GM12878 (cell line): ENCODE measurements around the gene PRICKLE3. TPM values are rescaled to one million over a fixed set of nuclear protein-coding genes. Genes with fewer than 3 reads are reported as not detected.

Experiments used
- ATAC-seq: fragments of 200-7000 bp; cut with Tn5 transposase; 3 replicates; pipeline ENCODE4 v1.9.1; 2020; ENCODE audit warnings: mild to moderate bottlenecking, moderate library complexity
- BruUV-seq: library from RNA; stranded (reverse); fragments of 400-500 nt; replicated peaks from 2 replicates; lab custom pipeline; 2021; lab: Mats Ljungman, UMichigan
- CTCF ChIA-PET: fragments of 300-600 bp; sonication (Branson Sonifier 250); formaldehyde crosslinking; extraction: SDS; loops from one replicate; lab custom pipeline; 2021; ENCODE audit warnings: inconsistent platforms; lab: Yijun Ruan, JAX
- POLR2A ChIA-PET: fragments of 350-600 bp; formaldehyde crosslinking; extraction: SDS; loops from one replicate; lab custom pipeline; 2021; ENCODE audit warnings: inconsistent platforms; lab: Charles Lee
- RAD21 ChIA-PET: fragments of 300-600 bp; sonication (Branson Sonifier 250); formaldehyde crosslinking; loops from one replicate; lab custom pipeline; 2023; ENCODE audit warnings: antibody characterized with exemption; ENCODE audit not compliant: unreplicated experiment; lab: Charles Lee
- SMC1A ChIA-PET: fragments of 300-600 bp; sonication (Branson Sonifier 250); formaldehyde crosslinking; loops from one replicate; lab custom pipeline; 2023; ENCODE audit not compliant: unreplicated experiment, uncharacterized antibody; lab: Charles Lee
- DNase-seq: peaks from one replicate; pipeline ENCODE4 v3.0.0-alpha.2; 2011; ENCODE audit warnings: low read depth, low spot score
- FAIRE-seq: peaks from 3 replicates; lab custom pipeline; 2011; peaks lifted over from hg19 to GRCh38; lab: Jason Lieb, UNC
- H2AFZ ChIP-seq: 2 replicates; pipeline ENCODE4 v1.6.0; 2011; ENCODE audit warnings: low read depth, low read length, control low read depth; ENCODE audit not compliant: control insufficient read depth
- H3K27ac ChIP-seq: 2 replicates; pipeline ENCODE4 v1.5.1; 2011; ENCODE audit warnings: control low read depth; ENCODE audit not compliant: control insufficient read depth, insufficient read depth
- H3K27me3 ChIP-seq, 2 experiments: replicated peaks in 1 of 2; 2 replicates each; pipeline versions ENCODE4 v1.6.0 to v1.6.1; 2011; ENCODE audit warnings: low read length in 1 of 2; ENCODE audit not compliant: control insufficient read depth in 2 of 2, insufficient read depth in 2 of 2
- H3K36me3 ChIP-seq, 2 experiments: 2 replicates each; pipeline ENCODE4 v1.5.1; 2011; ENCODE audit warnings: low read length in 1 of 2; ENCODE audit not compliant: control insufficient read depth in 2 of 2, insufficient read depth in 2 of 2
- H3K4me1 ChIP-seq: 2 replicates; pipeline ENCODE4 v1.6.1; 2011; ENCODE audit warnings: mild to moderate bottlenecking, low read length, moderate library complexity, mixed read lengths; ENCODE audit not compliant: control insufficient read depth, insufficient read depth
- H3K4me2 ChIP-seq: 2 replicates; pipeline ENCODE4 v1.6.0; 2011; ENCODE audit warnings: control low read depth; ENCODE audit not compliant: control insufficient read depth, insufficient read depth
- H3K4me3 ChIP-seq: fragments of 200-600 bp; sonication (generic); 2 replicates; pipeline ENCODE4 v1.5.1; 2016
- H3K79me2 ChIP-seq: 2 replicates; pipeline ENCODE4 v1.6.0; 2011; ENCODE audit warnings: low read length; ENCODE audit not compliant: control insufficient read depth, insufficient read depth
- H3K9ac ChIP-seq: 2 replicates; pipeline ENCODE4 v1.8.0; 2011; ENCODE audit warnings: low read length, control low read depth, mixed read lengths; ENCODE audit not compliant: control insufficient read depth, insufficient read depth
- H3K9me3 ChIP-seq: replicated peaks from 3 replicates; pipeline ENCODE4 v1.5.1; 2011; ENCODE audit warnings: mild to moderate bottlenecking, low read length; ENCODE audit not compliant: control insufficient read depth, insufficient read depth
- H4K20me1 ChIP-seq: 2 replicates; pipeline ENCODE4 v1.6.0; 2011; ENCODE audit not compliant: control insufficient read depth, insufficient read depth
- EP300 ChIP-seq, 2 experiments: fragments of 150-350 bp in 1 of 2; IDR thresholded peaks; 2 replicates each; pipeline ENCODE4 v1.6.1; 2011 to 2012; ENCODE audit warnings: low read depth in 2 of 2, low read length in 2 of 2, borderline replicate concordance in 1 of 2, improper control_type of control experiment in 1 of 2, inconsistent platforms in 1 of 2; ENCODE audit not compliant: control insufficient read depth in 1 of 2
- HCFC1 ChIP-seq: fragments of 150-350 bp; IDR thresholded peaks from 2 replicates; pipeline ENCODE4 v1.6.1; 2014; ENCODE audit warnings: low read length
- HDAC2 ChIP-seq: fragments of 200-600 bp; sonication (generic); IDR thresholded peaks from 2 replicates; pipeline ENCODE4 v1.6.1; 2017
- HDAC6 ChIP-seq: fragments of 200-600 bp; sonication (generic); IDR thresholded peaks from one replicate; pipeline ENCODE4 v1.8.0; 2017; ENCODE audit warnings: antibody characterized with exemption; ENCODE audit not compliant: unreplicated experiment
- NFXL1 ChIP-seq: fragments of 450-650 bp; IDR thresholded peaks from 2 replicates; pipeline ENCODE4 v1.6.1; 2017; ENCODE audit warnings: antibody characterized with exemption, mild to moderate bottlenecking, borderline replicate concordance
- POLR2AphosphoS2 ChIP-seq: IDR thresholded peaks from 2 replicates; pipeline ENCODE4 v1.6.1; 2011; ENCODE audit warnings: low read depth, mild to moderate bottlenecking, low read length, improper control_type of control experiment, moderate library complexity
- RFX5 ChIP-seq: IDR thresholded peaks from 2 replicates; pipeline ENCODE4 v1.6.1; 2011; ENCODE audit warnings: low read depth, low read length, improper control_type of control experiment
- SMAD1 ChIP-seq: fragments of 450-650 bp; IDR thresholded peaks from 2 replicates; pipeline ENCODE4 v1.6.1; 2018; ENCODE audit warnings: mild to moderate bottlenecking, low read depth; ENCODE audit not compliant: partially characterized antibody
- WRNIP1 ChIP-seq: IDR thresholded peaks from 2 replicates; pipeline ENCODE4 v1.6.1; 2011; ENCODE audit warnings: low read depth, low read length, improper control_type of control experiment, borderline replicate concordance
- YY1 ChIP-seq: IDR thresholded peaks from 2 replicates; pipeline ENCODE4 v1.6.1; 2011; ENCODE audit warnings: low read depth, mild to moderate bottlenecking, low read length
- WGBS: methylation state at CpG from one replicate; pipeline ENCODE4 v1.1.6; 2016; ENCODE audit warnings: low lambda C conversion rate; ENCODE audit not compliant: insufficient replicate concordance, insufficient coverage; ENCODE audit errors: missing lambda C conversion rate; 5-methylcytosine and 5-hydroxymethylcytosine counted together
- in situ Hi-C: fragments of 300-500 bp; cut with MboI; formaldehyde crosslinking; loops from 9 replicates; pipeline ENCODE4 v1.14.3; 2018; ENCODE audit warnings: mixed read lengths
- intact Hi-C: fragments of 100-400 bp; cut with micrococcal nuclease; formaldehyde crosslinking; loops from one replicate; pipeline ENCODE4 v1.14.2; 2022; ENCODE audit not compliant: unreplicated experiment
- polyA plus RNA-seq, 11 experiments: library from polyadenylated mRNA; depleted of rRNA in 4 of 11; unstranded in 6 of 11; stranded (reverse) in 5 of 11; fragments of >200 nt; fragmentation: Nextera tagmentation in 4 of 11; fragmentation: Illumina TruSeq in 1 of 11; extraction: Ambion mirVana in 4 of 11; extraction: Trizol in 1 of 11; gene quantifications; 1 replicate in 1 of 11; 2 replicates in 10 of 11; pipeline versions ENCODE4 v1.2.1 to v1.2.3, GENCODE V29; 2011 to 2016; ENCODE audit warnings: inconsistent platforms in 2 of 11, missing spikeins in 2 of 11, low read depth in 1 of 11
- total RNA-seq, 4 experiments: library from RNA; depleted of rRNA in 3 of 4; stranded (reverse); fragments of >200 nt in 3 of 4; fragmentation: Illumina TruSeq in 1 of 4; extraction: Trizol in 1 of 4; gene quantifications; 2 replicates each; pipeline versions ENCODE4 v1.2.1 to v1.2.3, GENCODE V29; 2013 to 2021
- TF ChIP-seq, protein P1 (sequence below): fragments of 450-650 bp; IDR thresholded peaks from 2 replicates; pipeline ENCODE4 v1.6.1; 2017; ENCODE audit warnings: low read depth, mild to moderate bottlenecking, moderate library complexity
- TF ChIP-seq, protein P2 (sequence below): IDR thresholded peaks from 2 replicates; pipeline ENCODE4 v1.6.1; 2011; ENCODE audit warnings: borderline replicate concordance, low read depth, mild to moderate bottlenecking, moderate library complexity, low read length; ENCODE audit not compliant: insufficient read depth, poor library complexity, severe bottlenecking
- TF ChIP-seq, protein P3 (sequence below): fragments of 450-650 bp; formaldehyde crosslinking; IDR thresholded peaks from 2 replicates; pipeline ENCODE4 v1.4.0; 2020; ENCODE audit warnings: mild to moderate bottlenecking, moderate library complexity
- TF ChIP-seq, protein P4 (sequence below): IDR thresholded peaks from 2 replicates; pipeline ENCODE4 v1.6.1; 2011; ENCODE audit warnings: borderline replicate concordance, low read depth, mild to moderate bottlenecking, moderate library complexity, mixed read lengths, low read length; ENCODE audit not compliant: insufficient read depth; ENCODE audit errors: extremely low read length

The PRICKLE3 gene
- total and polyA plus RNA-seq, 10 of the 15 experiments (the other 5 are each of a cell fraction or from before 2014, with no cell fraction given): 0.69 to 17.4 (median 7.6) TPM

DNA sequence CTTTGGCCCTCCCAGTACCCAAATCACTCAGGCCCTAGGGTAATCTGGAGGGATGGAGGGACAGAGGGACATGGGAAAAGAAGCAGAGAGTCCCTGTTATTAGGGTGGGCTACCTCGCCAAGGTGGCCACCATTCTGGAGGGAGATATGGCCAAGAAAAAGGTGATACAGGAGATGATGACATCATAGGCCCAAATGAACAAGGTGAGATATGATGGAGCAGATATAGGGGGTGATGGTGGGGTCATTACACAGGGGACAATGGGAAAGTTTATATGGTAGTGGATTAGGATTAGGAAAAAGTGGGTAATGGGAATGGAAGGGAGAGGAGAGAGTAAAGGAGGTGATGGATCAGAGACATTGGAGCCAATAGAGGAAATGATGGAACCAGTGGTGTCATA lies 26.7 kb upstream of the PRICKLE3 start:
- no TSS peak for BruUV-seq

More for the DNA sequence above, 26.7 kb upstream of the PRICKLE3 start:
- Histone ChIP-seq H2AFZ (no peak overlapping the region), H3K9ac (no peak overlapping the region), H3K79me2 (no peaks in the 10 kb centered on the region), H3K36me3 (no peaks in the 10 kb centered on the region), H3K4me1 (no peaks in the 10 kb centered on the region), H3K4me2 (no peak overlapping the region), H3K27ac (no peak overlapping the region), H3K4me3 (no peak overlapping the region), H3K9me3 (no peaks in the 10 kb centered on the region), H3K27me3 (no peaks in the 10 kb centered on the region), H4K20me1 (no peaks in the 10 kb centered on the region)
- 0% methylated on average over 1 of the region's 1 CpG for WGBS
- intact Hi-C loops: no loop called here
- DNase-seq (no peak), FAIRE-seq (no peak), ATAC-seq (no peak)
- ChIA-PET SMC1A (no interaction called here), POLR2A (no interaction called here), RAD21 (no interaction called here), CTCF (no interaction called here)
- TF ChIP-seq NFXL1 (no peak), HDAC6 (no peak), POLR2AphosphoS2 (no peak), WRNIP1 (no peak), SMAD1 (no peak), RFX5 (no peak), YY1 (no peak), EP300 (IDR thresholded peaks at IDR 0.05; ENCODE audit: borderline replicate concordance in 1 of 2, control insufficient read depth in 1 of 2, low read depth in 2 of 2, low read length in 2 of 2) (no peak), HDAC2 (no peak), HCFC1 (no peak)
- TF ChIP-seq, protein P1, sequence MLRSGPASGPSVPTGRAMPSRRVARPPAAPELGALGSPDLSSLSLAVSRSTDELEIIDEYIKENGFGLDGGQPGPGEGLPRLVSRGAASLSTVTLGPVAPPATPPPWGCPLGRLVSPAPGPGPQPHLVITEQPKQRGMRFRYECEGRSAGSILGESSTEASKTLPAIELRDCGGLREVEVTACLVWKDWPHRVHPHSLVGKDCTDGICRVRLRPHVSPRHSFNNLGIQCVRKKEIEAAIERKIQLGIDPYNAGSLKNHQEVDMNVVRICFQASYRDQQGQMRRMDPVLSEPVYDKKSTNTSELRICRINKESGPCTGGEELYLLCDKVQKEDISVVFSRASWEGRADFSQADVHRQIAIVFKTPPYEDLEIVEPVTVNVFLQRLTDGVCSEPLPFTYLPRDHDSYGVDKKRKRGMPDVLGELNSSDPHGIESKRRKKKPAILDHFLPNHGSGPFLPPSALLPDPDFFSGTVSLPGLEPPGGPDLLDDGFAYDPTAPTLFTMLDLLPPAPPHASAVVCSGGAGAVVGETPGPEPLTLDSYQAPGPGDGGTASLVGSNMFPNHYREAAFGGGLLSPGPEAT: no peak
- TF ChIP-seq, protein P2, sequence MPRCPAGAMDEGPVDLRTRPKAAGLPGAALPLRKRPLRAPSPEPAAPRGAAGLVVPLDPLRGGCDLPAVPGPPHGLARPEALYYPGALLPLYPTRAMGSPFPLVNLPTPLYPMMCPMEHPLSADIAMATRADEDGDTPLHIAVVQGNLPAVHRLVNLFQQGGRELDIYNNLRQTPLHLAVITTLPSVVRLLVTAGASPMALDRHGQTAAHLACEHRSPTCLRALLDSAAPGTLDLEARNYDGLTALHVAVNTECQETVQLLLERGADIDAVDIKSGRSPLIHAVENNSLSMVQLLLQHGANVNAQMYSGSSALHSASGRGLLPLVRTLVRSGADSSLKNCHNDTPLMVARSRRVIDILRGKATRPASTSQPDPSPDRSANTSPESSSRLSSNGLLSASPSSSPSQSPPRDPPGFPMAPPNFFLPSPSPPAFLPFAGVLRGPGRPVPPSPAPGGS: no peak
- TF ChIP-seq, protein P3, sequence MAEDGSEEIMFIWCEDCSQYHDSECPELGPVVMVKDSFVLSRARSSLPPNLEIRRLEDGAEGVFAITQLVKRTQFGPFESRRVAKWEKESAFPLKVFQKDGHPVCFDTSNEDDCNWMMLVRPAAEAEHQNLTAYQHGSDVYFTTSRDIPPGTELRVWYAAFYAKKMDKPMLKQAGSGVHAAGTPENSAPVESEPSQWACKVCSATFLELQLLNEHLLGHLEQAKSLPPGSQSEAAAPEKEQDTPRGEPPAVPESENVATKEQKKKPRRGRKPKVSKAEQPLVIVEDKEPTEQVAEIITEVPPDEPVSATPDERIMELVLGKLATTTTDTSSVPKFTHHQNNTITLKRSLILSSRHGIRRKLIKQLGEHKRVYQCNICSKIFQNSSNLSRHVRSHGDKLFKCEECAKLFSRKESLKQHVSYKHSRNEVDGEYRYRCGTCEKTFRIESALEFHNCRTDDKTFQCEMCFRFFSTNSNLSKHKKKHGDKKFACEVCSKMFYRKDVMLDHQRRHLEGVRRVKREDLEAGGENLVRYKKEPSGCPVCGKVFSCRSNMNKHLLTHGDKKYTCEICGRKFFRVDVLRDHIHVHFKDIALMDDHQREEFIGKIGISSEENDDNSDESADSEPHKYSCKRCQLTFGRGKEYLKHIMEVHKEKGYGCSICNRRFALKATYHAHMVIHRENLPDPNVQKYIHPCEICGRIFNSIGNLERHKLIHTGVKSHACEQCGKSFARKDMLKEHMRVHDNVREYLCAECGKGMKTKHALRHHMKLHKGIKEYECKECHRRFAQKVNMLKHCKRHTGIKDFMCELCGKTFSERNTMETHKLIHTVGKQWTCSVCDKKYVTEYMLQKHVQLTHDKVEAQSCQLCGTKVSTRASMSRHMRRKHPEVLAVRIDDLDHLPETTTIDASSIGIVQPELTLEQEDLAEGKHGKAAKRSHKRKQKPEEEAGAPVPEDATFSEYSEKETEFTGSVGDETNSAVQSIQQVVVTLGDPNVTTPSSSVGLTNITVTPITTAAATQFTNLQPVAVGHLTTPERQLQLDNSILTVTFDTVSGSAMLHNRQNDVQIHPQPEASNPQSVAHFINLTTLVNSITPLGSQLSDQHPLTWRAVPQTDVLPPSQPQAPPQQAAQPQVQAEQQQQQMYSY: no peak
- TF ChIP-seq, protein P4, sequence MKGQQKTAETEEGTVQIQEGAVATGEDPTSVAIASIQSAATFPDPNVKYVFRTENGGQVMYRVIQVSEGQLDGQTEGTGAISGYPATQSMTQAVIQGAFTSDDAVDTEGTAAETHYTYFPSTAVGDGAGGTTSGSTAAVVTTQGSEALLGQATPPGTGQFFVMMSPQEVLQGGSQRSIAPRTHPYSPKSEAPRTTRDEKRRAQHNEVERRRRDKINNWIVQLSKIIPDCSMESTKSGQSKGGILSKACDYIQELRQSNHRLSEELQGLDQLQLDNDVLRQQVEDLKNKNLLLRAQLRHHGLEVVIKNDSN: no peak
- in situ Hi-C loops: no loop called here
